IMR-90 (cell line): ENCODE data around the gene RHOB. TPM values are rescaled to one million over a fixed set of nuclear protein-coding genes. Genes with fewer than 3 reads are reported as not detected.
A peak's percentile ranks its signal among the peaks of the same experiment; 100 is the strongest.

ENCODE experiments used
- ATAC-seq: fragments of 200-7000 bp; cut with Tn5 transposase; 2 replicates; pipeline ENCODE4 v1.9.1; 2020; ENCODE audit warnings: low read depth, mild to moderate bottlenecking, moderate library complexity
- BruUV-seq: library from RNA; stranded (reverse); fragments of 400-500 nt; replicated peaks from 2 replicates; lab custom pipeline; 2021; lab: Mats Ljungman, UMichigan
- CTCF ChIA-PET: fragments of 300-600 bp; formaldehyde crosslinking; extraction: SDS; loops from one replicate; lab custom pipeline; 2021; ENCODE audit warnings: antibody characterized with exemption; lab: Yijun Ruan, JAX
- POLR2A ChIA-PET: fragments of 300-600 bp; sonication (Branson Sonifier 250); formaldehyde crosslinking; loops from one replicate; lab custom pipeline; 2022; ENCODE audit warnings: antibody characterized with exemption; ENCODE audit not compliant: unreplicated experiment; lab: Charles Lee
- DNase-seq: peaks from one replicate; pipeline ENCODE4 v3.0.0; 2013
- H2AFZ ChIP-seq: replicated peaks from 2 replicates; pipeline ENCODE3; 2013; ENCODE audit warnings: low read length, mild to moderate bottlenecking; ENCODE audit not compliant: poor library complexity
- H2AK5ac ChIP-seq: 2 replicates; pipeline ENCODE4 v1.6.1; 2013; ENCODE audit warnings: low read depth, low read length, inconsistent platforms
- H2AK9ac ChIP-seq: replicated peaks from 2 replicates; pipeline ENCODE3; 2013; ENCODE audit warnings: mild to moderate bottlenecking, low read depth, low read length, moderate library complexity; ENCODE audit not compliant: poor library complexity
- H2BK120ac ChIP-seq: 2 replicates; pipeline ENCODE4 v1.6.1; 2013; ENCODE audit warnings: low read depth, low read length, inconsistent platforms
- H2BK15ac ChIP-seq: 3 replicates; pipeline ENCODE4 v1.6.1; 2013; ENCODE audit warnings: low read depth, low read length, inconsistent platforms
- H2BK20ac ChIP-seq: 2 replicates; pipeline ENCODE4 v1.6.1; 2013; ENCODE audit warnings: low read depth, mild to moderate bottlenecking, inconsistent platforms, low read length, moderate library complexity
- H2BK5ac ChIP-seq: 2 replicates; pipeline ENCODE4 v1.6.1; 2013; ENCODE audit warnings: mild to moderate bottlenecking, low read depth, low read length, inconsistent platforms; ENCODE audit not compliant: poor library complexity, severe bottlenecking
- H3K14ac ChIP-seq: replicated peaks from 2 replicates; pipeline ENCODE4 v1.6.1; 2013; ENCODE audit warnings: low read depth, low read length, inconsistent platforms
- H3K18ac ChIP-seq: 2 replicates; pipeline ENCODE4 v1.6.1; 2013; ENCODE audit warnings: low read depth, low read length, control low read depth
- H3K23ac ChIP-seq: 2 replicates; pipeline ENCODE4 v1.6.1; 2013; ENCODE audit warnings: low read depth, low read length, inconsistent platforms
- H3K27ac ChIP-seq: 2 replicates; pipeline ENCODE4 v1.5.1; 2013; ENCODE audit warnings: mild to moderate bottlenecking, control low read depth, low read length; ENCODE audit not compliant: insufficient read depth
- H3K27me3 ChIP-seq: 2 replicates; pipeline ENCODE4 v1.6.1; 2013; ENCODE audit warnings: low read length; ENCODE audit not compliant: control insufficient read depth, insufficient read depth
- H3K36me3 ChIP-seq: 2 replicates; pipeline ENCODE4 v1.6.1; 2013; ENCODE audit warnings: low read length, mixed read lengths; ENCODE audit not compliant: control insufficient read depth, insufficient read depth
- H3K4ac ChIP-seq: 2 replicates; pipeline ENCODE4 v1.6.1; 2013; ENCODE audit warnings: low read depth, low read length, inconsistent platforms
- H3K4me1 ChIP-seq: 2 replicates; pipeline ENCODE4 v1.6.1; 2013; ENCODE audit warnings: low read length, mixed read lengths; ENCODE audit not compliant: control insufficient read depth, insufficient read depth
- H3K4me2 ChIP-seq: 2 replicates; pipeline ENCODE4 v1.6.1; 2013; ENCODE audit warnings: low read depth, mild to moderate bottlenecking, control low read depth, low read length, moderate library complexity
- H3K4me3 ChIP-seq: 2 replicates; pipeline ENCODE4 v1.5.1; 2013; ENCODE audit warnings: low read depth, mild to moderate bottlenecking, control low read depth, low read length, moderate library complexity; ENCODE audit not compliant: insufficient read depth
- H3K56ac ChIP-seq: 2 replicates; pipeline ENCODE4 v1.6.1; 2013; ENCODE audit warnings: low read length, inconsistent platforms; ENCODE audit not compliant: insufficient read depth; ENCODE audit errors: extremely low read depth
- H3K79me1 ChIP-seq, 2 experiments: 2 replicates each; pipeline ENCODE4 v1.6.1; 2013; ENCODE audit warnings: low read length in 2 of 2, inconsistent platforms in 1 of 2, low read depth in 1 of 2
- H3K9ac ChIP-seq: 2 replicates; pipeline ENCODE4 v1.6.1; 2013; ENCODE audit warnings: low read depth, low read length, control low read depth
- H3K9me1 ChIP-seq: 2 replicates; pipeline ENCODE4 v1.6.1; 2013; ENCODE audit warnings: low read length, inconsistent platforms; ENCODE audit not compliant: insufficient read depth
- H3K9me3 ChIP-seq: 2 replicates; pipeline ENCODE4 v1.6.1; 2013; ENCODE audit warnings: low read length; ENCODE audit not compliant: control insufficient read depth, insufficient read depth
- H4K20me1 ChIP-seq: 2 replicates; pipeline ENCODE4 v1.6.1; 2013; ENCODE audit warnings: low read length, inconsistent platforms; ENCODE audit not compliant: insufficient read depth
- H4K5ac ChIP-seq: 2 replicates; pipeline ENCODE4 v1.6.1; 2013; ENCODE audit warnings: mild to moderate bottlenecking, low read depth, low read length, control low read depth
- H4K8ac ChIP-seq, 2 experiments: 2 replicates each; pipeline ENCODE4 v1.6.1; 2013; ENCODE audit warnings: low read depth in 2 of 2, low read length in 2 of 2, control low read depth in 1 of 2, inconsistent platforms in 1 of 2
- H4K91ac ChIP-seq: 2 replicates; pipeline ENCODE4 v1.6.1; 2013; ENCODE audit warnings: low read depth, low read length, inconsistent platforms; ENCODE audit not compliant: insufficient read depth
- CEBPB ChIP-seq: IDR thresholded peaks from 2 replicates; pipeline ENCODE4 v1.6.1; 2012; ENCODE audit warnings: low read depth, low read length, improper control_type of control experiment
- MAZ ChIP-seq: IDR thresholded peaks from 2 replicates; pipeline ENCODE4 v1.6.1; 2012; ENCODE audit warnings: low read depth, mild to moderate bottlenecking, low read length, improper control_type of control experiment, moderate library complexity, borderline replicate concordance
- RAD21 ChIP-seq: IDR thresholded peaks from 2 replicates; pipeline ENCODE4 v1.6.1; 2012; ENCODE audit warnings: low read length, improper control_type of control experiment
- SMC3 ChIP-seq: fragments of 150-350 bp; IDR thresholded peaks from 2 replicates; pipeline ENCODE4 v1.6.1; 2016; ENCODE audit warnings: low read depth, mild to moderate bottlenecking, antibody characterized with exemption, low read length, moderate library complexity
- WGBS, 2 experiments: methylation state at CpG; one replicate each; pipeline versions ENCODE4 v1.1.5 to v1.1.7; 2013; ENCODE audit warnings: missing lambda C conversion rate in 2 of 2; ENCODE audit not compliant: insufficient read length in 1 of 2; ENCODE audit errors: extremely low coverage in 2 of 2; 5-methylcytosine and 5-hydroxymethylcytosine counted together
- dilution Hi-C: fragments of 300-500 bp; cut with HindIII; formaldehyde crosslinking; loops from one replicate; pipeline ENCODE4 v1.14.3; 2018; ENCODE audit warnings: low sequenced_read_pairs; ENCODE audit not compliant: unreplicated experiment
- in situ Hi-C: fragments of 300-500 bp; cut with MboI; formaldehyde crosslinking; loops from 3 replicates; pipeline ENCODE4 v1.14.3; 2019; ENCODE audit warnings: low sequenced_read_pairs, inconsistent platforms, mixed read lengths
- intact Hi-C: fragments of 100-400 bp; cut with micrococcal nuclease; formaldehyde crosslinking; loops from 2 replicates; pipeline ENCODE4 v1.10.0; 2022
- polyA plus RNA-seq, 3 experiments: library from polyadenylated mRNA; depleted of rRNA; stranded (reverse); fragments of >200 nt; gene quantifications; 2 replicates each; pipeline ENCODE4 v1.2.3, GENCODE V29; 2012; ENCODE audit warnings: low replicate concordance in 1 of 3
- total RNA-seq: library from RNA; depleted of rRNA; stranded (reverse); fragments of >200 nt; gene quantifications from 2 replicates; pipeline ENCODE4 v1.2.3, GENCODE V29; 2012
- TF ChIP-seq, protein P1 (sequence below): fragments of 150-350 bp; IDR thresholded peaks from 2 replicates; pipeline ENCODE4 v1.6.1; 2017; ENCODE audit warnings: mild to moderate bottlenecking, antibody characterized with exemption, low read length, low read depth

RHOB gene
- total and polyA plus RNA-seq, 2 of the 4 experiments (the other 2 are of a cell fraction) = 112 to 149 TPM

DNA sequence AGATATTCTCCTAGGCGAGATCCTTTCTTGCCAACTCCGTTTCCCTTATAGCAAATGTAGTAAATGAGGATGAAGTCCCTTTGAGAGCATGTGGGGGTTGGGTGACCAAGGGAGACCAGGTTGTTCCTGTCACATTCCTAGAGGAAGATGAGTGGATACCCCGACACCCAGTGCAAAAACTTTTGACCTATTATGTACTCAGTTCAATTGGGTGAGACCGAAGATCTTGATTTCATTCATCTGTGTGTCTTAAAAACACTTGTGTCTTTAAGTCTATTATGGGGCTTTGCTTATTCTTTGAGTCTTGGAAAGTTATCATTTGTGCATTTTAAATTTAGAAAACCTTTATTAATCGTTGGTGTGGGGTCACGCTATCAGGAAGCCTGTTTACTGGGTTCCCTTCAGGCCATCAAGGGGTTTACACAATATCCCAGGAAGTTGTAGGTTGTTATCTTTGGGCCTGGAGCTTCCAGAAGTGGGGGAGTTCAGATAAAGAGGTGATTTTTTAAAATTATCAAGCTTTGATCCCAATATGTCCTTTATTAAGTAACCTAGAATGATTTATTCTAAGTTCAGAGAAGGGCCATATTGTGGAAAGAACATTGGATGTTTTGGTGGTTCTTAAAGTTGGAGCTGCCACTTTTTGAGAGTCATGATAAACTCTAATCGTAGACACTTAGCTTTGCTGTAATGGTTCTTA lies 2.8 kb downstream of the RHOB start:
- peak overlapping the region; percentile 20 for H3K18ac ChIP-seq
- peak overlapping the region; percentile 35 for H3K4me3 ChIP-seq
- no peaks in the 10 kb centered on the region for H3K9me3 ChIP-seq
- H3K79me1 ChIP-seq = peaks cover 3 to 35% of the 10 kb centered on the region in 2 experiments
- H4K8ac ChIP-seq = no peak overlapping the region
- ChIA-PET CTCF (interaction anchor here (1.0 to 2.0 kb wide), 4 partner anchors 11 to 71 kb away, joined by 3 to 6 read pairs (median 4); no protein-coding TSS in a partner anchor), POLR2A (interaction anchor here (0.5 to 1.2 kb wide), 8 partner anchors 30 to 324 kb away, joined by 3 to 8 read pairs (median 3); no protein-coding TSS in a partner anchor)
- peaks cover 39% of the 10 kb centered on the region for H4K20me1 ChIP-seq
- DNase-seq (peak; percentile 46), ATAC-seq (no peak)
- peak overlapping the region; percentile 52; the same call in 1 of the 2 replicates for H3K27ac ChIP-seq
- H3K4me2 ChIP-seq = peak overlapping the region; percentile 81
- H4K5ac ChIP-seq = no peak overlapping the region
- H4K91ac ChIP-seq = no peak overlapping the region
- no TSS peak for BruUV-seq
- intact Hi-C loops = loop anchor here (1.0 to 2.0 kb wide), 3 partner anchors 45 to 169 kb away; no protein-coding TSS in a partner anchor
- H3K14ac ChIP-seq = 0 out of 2 replicates have a peak overlapping the region, but pooled peaks have one; percentile 12
- H2BK5ac ChIP-seq = no peak overlapping the region
- H2AFZ ChIP-seq = no peak overlapping the region
- no peak overlapping the region for H3K4ac ChIP-seq
- no CpG with 5 or more reads among the region's 7 CpGs for WGBS, 2 experiments
- no peak overlapping the region for H3K56ac ChIP-seq
- in situ Hi-C loops = loop anchor here (5.0 kb wide), 1 partner anchor 43 kb away; no protein-coding TSS in a partner anchor
- no peak overlapping the region for H2AK9ac ChIP-seq
- peaks cover 6% of the 10 kb centered on the region for H3K36me3 ChIP-seq
- H3K9ac ChIP-seq = peak overlapping the region; percentile 44; the same call in 1 of the 2 replicates
- no peak overlapping the region for H2BK20ac ChIP-seq
- H2BK120ac ChIP-seq = no peak overlapping the region
- H2BK15ac ChIP-seq = no peak overlapping the region
- dilution Hi-C loops = no loop called here
- H3K23ac ChIP-seq = peak overlapping the region; percentile 58
- no peaks in the 10 kb centered on the region for H3K9me1 ChIP-seq
- peaks cover 12% of the 10 kb centered on the region for H3K4me1 ChIP-seq
- 0 out of 2 replicates have a peak, but pooled peaks have one; percentile 15 for TF ChIP-seq MAZ
- TF ChIP-seq, protein P1, sequence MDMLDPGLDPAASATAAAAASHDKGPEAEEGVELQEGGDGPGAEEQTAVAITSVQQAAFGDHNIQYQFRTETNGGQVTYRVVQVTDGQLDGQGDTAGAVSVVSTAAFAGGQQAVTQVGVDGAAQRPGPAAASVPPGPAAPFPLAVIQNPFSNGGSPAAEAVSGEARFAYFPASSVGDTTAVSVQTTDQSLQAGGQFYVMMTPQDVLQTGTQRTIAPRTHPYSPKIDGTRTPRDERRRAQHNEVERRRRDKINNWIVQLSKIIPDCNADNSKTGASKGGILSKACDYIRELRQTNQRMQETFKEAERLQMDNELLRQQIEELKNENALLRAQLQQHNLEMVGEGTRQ = peak; percentile 31; the same call in 1 of the 2 replicates
- no peak for TF ChIP-seq RAD21
- TF ChIP-seq CEBPB = peak; percentile 45; the same call in 1 of the 2 replicates
- TF ChIP-seq SMC3 = no peak
- no peak overlapping the region for H2AK5ac ChIP-seq
- H3K27me3 ChIP-seq = no peaks in the 10 kb centered on the region
